ENCODE data around the gene KIAA1671.
A peak's percentile ranks its signal among the peaks of the same experiment; 100 is the strongest.

Gene KIAA1671

DNA sequence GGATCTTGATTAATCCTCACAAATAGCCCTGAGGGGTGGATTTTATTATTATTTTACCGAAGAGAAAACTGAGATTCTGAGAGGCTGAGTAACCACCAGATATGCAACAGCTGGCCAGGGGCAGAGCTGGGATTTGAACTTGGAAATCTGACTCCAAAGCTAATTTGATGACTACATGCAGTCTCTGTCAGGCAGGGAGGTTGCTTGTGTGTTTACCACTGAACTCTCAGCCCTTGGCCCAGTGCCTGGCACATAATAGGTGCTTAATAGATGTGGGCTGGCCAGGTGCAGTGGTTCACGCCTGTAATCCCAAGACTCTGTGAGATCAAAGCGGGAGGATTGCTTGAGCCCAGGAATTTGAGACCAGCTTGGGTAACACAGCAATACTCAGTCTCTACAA is 125.4 kb downstream of the KIAA1671 start:
- no peak overlapping the region for H3K27ac ChIP-seq
- POLR2A ChIA-PET (ENCODE audit: low non-redundant PET) = no interaction called here
- TF ChIP-seq, protein P1, sequence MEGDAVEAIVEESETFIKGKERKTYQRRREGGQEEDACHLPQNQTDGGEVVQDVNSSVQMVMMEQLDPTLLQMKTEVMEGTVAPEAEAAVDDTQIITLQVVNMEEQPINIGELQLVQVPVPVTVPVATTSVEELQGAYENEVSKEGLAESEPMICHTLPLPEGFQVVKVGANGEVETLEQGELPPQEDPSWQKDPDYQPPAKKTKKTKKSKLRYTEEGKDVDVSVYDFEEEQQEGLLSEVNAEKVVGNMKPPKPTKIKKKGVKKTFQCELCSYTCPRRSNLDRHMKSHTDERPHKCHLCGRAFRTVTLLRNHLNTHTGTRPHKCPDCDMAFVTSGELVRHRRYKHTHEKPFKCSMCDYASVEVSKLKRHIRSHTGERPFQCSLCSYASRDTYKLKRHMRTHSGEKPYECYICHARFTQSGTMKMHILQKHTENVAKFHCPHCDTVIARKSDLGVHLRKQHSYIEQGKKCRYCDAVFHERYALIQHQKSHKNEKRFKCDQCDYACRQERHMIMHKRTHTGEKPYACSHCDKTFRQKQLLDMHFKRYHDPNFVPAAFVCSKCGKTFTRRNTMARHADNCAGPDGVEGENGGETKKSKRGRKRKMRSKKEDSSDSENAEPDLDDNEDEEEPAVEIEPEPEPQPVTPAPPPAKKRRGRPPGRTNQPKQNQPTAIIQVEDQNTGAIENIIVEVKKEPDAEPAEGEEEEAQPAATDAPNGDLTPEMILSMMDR (conservative IDR thresholded peaks at IDR 0.05; ENCODE audit: low read depth) = no peak
- CTCF ChIA-PET = no interaction called here
- DNase-seq (ENCODE audit: low spot score) = no peak

DNA sequence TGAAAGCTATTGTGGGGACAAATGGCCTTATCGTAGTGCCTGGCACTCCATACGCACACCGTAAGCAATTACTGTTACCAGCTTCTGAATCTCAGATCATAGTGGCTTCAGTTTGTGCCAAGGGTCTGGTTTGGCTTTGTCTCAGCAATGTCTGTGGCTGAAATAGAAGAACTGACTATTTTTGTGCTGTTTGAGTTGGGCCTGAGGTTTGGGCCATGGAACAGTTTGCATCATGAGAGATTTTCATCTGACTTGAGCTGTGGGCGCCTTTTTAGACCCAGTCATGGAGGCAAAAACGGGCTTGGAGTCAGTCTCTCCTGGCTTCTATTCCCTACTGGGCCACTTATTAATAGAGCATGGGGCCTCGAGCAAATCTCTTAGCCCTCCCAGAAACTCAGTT is 126.1 kb downstream of the KIAA1671 start:
- POLR2A ChIA-PET (ENCODE audit: low non-redundant PET) = no interaction called here
- TF ChIP-seq, protein P1 (conservative IDR thresholded peaks at IDR 0.05; ENCODE audit: low read depth) = no peak
- CTCF ChIA-PET = no interaction called here
- DNase-seq (ENCODE audit: low spot score) = no peak
- peak overlapping the region; percentile 33; the same call in 1 of the 2 replicates for H3K27ac ChIP-seq

DNA sequence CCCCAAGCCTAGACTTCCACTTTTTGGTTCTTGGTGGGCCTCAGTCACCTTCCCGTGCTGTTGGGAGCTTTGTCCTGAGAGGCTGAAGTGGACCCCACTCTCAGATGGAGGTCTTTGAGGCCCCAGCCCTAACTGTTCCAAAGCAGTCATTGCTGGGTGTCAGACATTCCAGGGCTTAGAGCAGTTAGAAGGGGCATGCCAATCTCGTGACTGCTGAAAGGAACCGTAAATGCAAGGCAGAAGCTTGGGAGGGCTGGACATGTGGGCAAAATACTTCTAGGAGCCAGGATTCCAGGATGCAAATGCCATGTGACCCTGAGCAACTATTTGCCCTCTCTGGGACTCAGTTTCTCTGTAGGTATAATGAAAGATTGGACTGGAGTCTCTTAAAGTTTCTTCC is 128.3 kb downstream of the KIAA1671 start:
- ChIA-PET CTCF (interaction anchor here (0.6 to 1.0 kb wide), 2 partner anchors 10 to 121 kb away, joined by 4 read pairs; no protein-coding TSS in a partner anchor), POLR2A (ENCODE audit: low non-redundant PET) (no interaction called here)
- TF ChIP-seq, protein P1 (conservative IDR thresholded peaks at IDR 0.05; ENCODE audit: low read depth) = no peak
- peak overlapping the region; percentile 33 for H3K27ac ChIP-seq
- no peak for DNase-seq (ENCODE audit: low spot score)

DNA sequence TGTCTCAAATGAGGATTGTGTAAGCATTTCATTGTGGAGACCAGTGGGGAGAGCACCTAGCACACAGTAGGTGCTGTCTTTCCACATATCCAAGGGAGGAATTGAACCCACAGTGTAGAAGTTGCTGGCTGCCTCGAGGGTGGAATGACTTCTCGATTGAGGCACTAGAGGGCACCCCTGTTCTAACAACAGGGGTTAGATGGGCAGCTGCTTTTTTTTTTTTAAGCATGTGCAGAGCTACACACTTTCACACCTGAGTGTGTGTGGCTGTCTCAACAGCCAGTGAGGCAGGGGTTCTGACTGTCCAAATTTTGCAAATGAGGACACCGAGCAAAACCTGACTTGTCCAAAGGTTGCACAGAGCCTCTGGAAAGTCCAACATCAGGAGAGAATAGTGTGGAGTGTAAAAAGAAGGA is 128.9 kb downstream of the KIAA1671 start:
- DNase-seq (ENCODE audit: low spot score) = peak; percentile 20
- CTCF ChIA-PET = interaction anchor here (0.5 to 1.0 kb wide), 3 partner anchors 79 to 121 kb away, joined by 3 to 4 read pairs (median 3); no protein-coding TSS in a partner anchor
- POLR2A ChIA-PET (ENCODE audit: low non-redundant PET) = no interaction called here
- H3K27ac ChIP-seq = peak overlapping the region; percentile 26; the same call in 1 of the 2 replicates
- TF ChIP-seq, protein P1 (conservative IDR thresholded peaks at IDR 0.05; ENCODE audit: low read depth) = peak; percentile 47

DNA sequence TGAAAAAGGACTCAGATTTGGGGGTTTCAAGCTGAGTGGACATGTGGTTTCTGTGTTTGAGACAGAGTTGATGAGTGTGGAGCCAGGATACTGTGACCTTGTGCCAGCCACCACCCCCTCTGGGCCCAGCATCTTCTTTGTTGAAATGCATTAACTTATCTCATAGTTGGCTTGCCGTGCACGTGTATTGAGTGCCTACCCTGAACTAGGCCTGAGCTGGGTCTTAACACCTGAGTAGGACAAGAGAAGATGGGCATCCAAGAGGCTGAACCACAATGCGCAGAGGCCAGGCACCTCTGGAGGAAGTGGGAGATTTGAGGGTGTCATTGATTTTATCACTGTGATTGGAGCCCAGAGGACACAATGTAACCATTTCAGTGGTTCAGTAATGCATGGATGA is 129.6 kb downstream of the KIAA1671 start:
- ChIA-PET POLR2A (ENCODE audit: low non-redundant PET) (no interaction called here), CTCF (interaction anchor here (0.5 to 1.0 kb wide), 3 partner anchors 79 to 120 kb away, joined by 3 to 4 read pairs (median 3); no protein-coding TSS in a partner anchor)
- peak overlapping the region; percentile 26; the same call in 1 of the 2 replicates for H3K27ac ChIP-seq
- TF ChIP-seq, protein P1 (conservative IDR thresholded peaks at IDR 0.05; ENCODE audit: low read depth) = no peak
- no peak for DNase-seq (ENCODE audit: low spot score)

DNA sequence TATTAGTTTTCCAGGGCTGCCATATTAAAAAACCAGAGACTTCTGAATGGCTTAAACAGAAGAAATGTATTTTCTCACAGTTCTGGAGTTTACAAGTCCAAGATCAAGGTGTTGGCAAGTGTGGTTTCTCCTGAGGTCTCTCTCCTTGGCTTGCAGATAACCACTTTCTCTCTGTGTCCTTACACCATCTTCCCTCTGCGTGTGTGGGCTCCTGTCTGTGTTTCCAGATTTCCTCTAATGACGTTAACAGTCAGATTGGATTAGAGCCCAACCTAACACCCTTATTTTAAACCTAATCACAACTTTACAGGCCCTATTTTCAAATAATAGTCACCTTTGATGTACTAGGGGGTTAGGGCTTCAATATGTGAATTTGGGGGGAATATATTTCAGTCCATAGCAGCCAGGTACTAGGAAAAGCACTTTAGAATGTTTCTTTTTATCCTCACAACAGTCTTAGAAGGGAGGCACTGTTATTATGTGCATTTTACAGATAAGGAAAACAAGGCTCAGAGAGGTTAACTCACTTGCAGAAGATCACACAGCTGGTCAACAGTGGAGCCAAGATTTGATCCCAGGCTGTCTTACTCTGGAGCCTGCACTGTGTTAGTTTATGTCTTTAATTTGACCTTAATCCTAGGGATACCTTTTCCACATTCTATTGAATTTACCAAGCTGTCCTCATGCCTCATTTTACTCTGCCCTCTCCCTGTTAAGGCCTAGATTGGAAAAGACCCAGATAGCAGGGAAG is 130.7 kb downstream of the KIAA1671 start:
- CTCF ChIA-PET = no interaction called here
- H3K27ac ChIP-seq = peak overlapping the region; percentile 53
- POLR2A ChIA-PET (ENCODE audit: low non-redundant PET) = no interaction called here
- TF ChIP-seq, protein P1 (conservative IDR thresholded peaks at IDR 0.05; ENCODE audit: low read depth) = no peak
- no peak for DNase-seq (ENCODE audit: low spot score)
